IMR-90 (cell line): Measurements from ENCODE around the gene CPA3. TPM values are rescaled to one million over a fixed set of nuclear protein-coding genes. Genes with fewer than 3 reads are reported as not detected.

Source experiments
- ATAC-seq: fragments of 200-7000 bp; cut with Tn5 transposase; 2 replicates; pipeline ENCODE4 v1.9.1; 2020; ENCODE audit warnings: low read depth, mild to moderate bottlenecking, moderate library complexity
- BruUV-seq: library from RNA; stranded (reverse); fragments of 400-500 nt; replicated peaks from 2 replicates; lab custom pipeline; 2021; lab: Mats Ljungman, UMichigan
- CTCF ChIA-PET: fragments of 300-600 bp; formaldehyde crosslinking; extraction: SDS; loops from one replicate; lab custom pipeline; 2021; ENCODE audit warnings: antibody characterized with exemption; lab: Yijun Ruan, JAX
- POLR2A ChIA-PET: fragments of 300-600 bp; sonication (Branson Sonifier 250); formaldehyde crosslinking; loops from one replicate; lab custom pipeline; 2022; ENCODE audit warnings: antibody characterized with exemption; ENCODE audit not compliant: unreplicated experiment; lab: Charles Lee
- DNase-seq: peaks from one replicate; pipeline ENCODE4 v3.0.0; 2013
- H2AFZ ChIP-seq: replicated peaks from 2 replicates; pipeline ENCODE3; 2013; ENCODE audit warnings: low read length, mild to moderate bottlenecking; ENCODE audit not compliant: poor library complexity
- H2AK5ac ChIP-seq: 2 replicates; pipeline ENCODE4 v1.6.1; 2013; ENCODE audit warnings: low read depth, low read length, inconsistent platforms
- H2AK9ac ChIP-seq: replicated peaks from 2 replicates; pipeline ENCODE3; 2013; ENCODE audit warnings: mild to moderate bottlenecking, low read depth, low read length, moderate library complexity; ENCODE audit not compliant: poor library complexity
- H2BK120ac ChIP-seq: 2 replicates; pipeline ENCODE4 v1.6.1; 2013; ENCODE audit warnings: low read depth, low read length, inconsistent platforms
- H2BK15ac ChIP-seq: 3 replicates; pipeline ENCODE4 v1.6.1; 2013; ENCODE audit warnings: low read depth, low read length, inconsistent platforms
- H2BK20ac ChIP-seq: 2 replicates; pipeline ENCODE4 v1.6.1; 2013; ENCODE audit warnings: low read depth, mild to moderate bottlenecking, inconsistent platforms, low read length, moderate library complexity
- H2BK5ac ChIP-seq: 2 replicates; pipeline ENCODE4 v1.6.1; 2013; ENCODE audit warnings: mild to moderate bottlenecking, low read depth, low read length, inconsistent platforms; ENCODE audit not compliant: poor library complexity, severe bottlenecking
- H3K14ac ChIP-seq: replicated peaks from 2 replicates; pipeline ENCODE4 v1.6.1; 2013; ENCODE audit warnings: low read depth, low read length, inconsistent platforms
- H3K18ac ChIP-seq: 2 replicates; pipeline ENCODE4 v1.6.1; 2013; ENCODE audit warnings: low read depth, low read length, control low read depth
- H3K23ac ChIP-seq: 2 replicates; pipeline ENCODE4 v1.6.1; 2013; ENCODE audit warnings: low read depth, low read length, inconsistent platforms
- H3K27ac ChIP-seq: 2 replicates; pipeline ENCODE4 v1.5.1; 2013; ENCODE audit warnings: mild to moderate bottlenecking, control low read depth, low read length; ENCODE audit not compliant: insufficient read depth
- H3K27me3 ChIP-seq: 2 replicates; pipeline ENCODE4 v1.6.1; 2013; ENCODE audit warnings: low read length; ENCODE audit not compliant: control insufficient read depth, insufficient read depth
- H3K36me3 ChIP-seq: 2 replicates; pipeline ENCODE4 v1.6.1; 2013; ENCODE audit warnings: low read length, mixed read lengths; ENCODE audit not compliant: control insufficient read depth, insufficient read depth
- H3K4ac ChIP-seq: 2 replicates; pipeline ENCODE4 v1.6.1; 2013; ENCODE audit warnings: low read depth, low read length, inconsistent platforms
- H3K4me1 ChIP-seq: 2 replicates; pipeline ENCODE4 v1.6.1; 2013; ENCODE audit warnings: low read length, mixed read lengths; ENCODE audit not compliant: control insufficient read depth, insufficient read depth
- H3K4me2 ChIP-seq: 2 replicates; pipeline ENCODE4 v1.6.1; 2013; ENCODE audit warnings: low read depth, mild to moderate bottlenecking, control low read depth, low read length, moderate library complexity
- H3K4me3 ChIP-seq: 2 replicates; pipeline ENCODE4 v1.5.1; 2013; ENCODE audit warnings: low read depth, mild to moderate bottlenecking, control low read depth, low read length, moderate library complexity; ENCODE audit not compliant: insufficient read depth
- H3K56ac ChIP-seq: 2 replicates; pipeline ENCODE4 v1.6.1; 2013; ENCODE audit warnings: low read length, inconsistent platforms; ENCODE audit not compliant: insufficient read depth; ENCODE audit errors: extremely low read depth
- H3K79me1 ChIP-seq, 2 experiments: 2 replicates each; pipeline ENCODE4 v1.6.1; 2013; ENCODE audit warnings: low read length in 2 of 2, inconsistent platforms in 1 of 2, low read depth in 1 of 2
- H3K9ac ChIP-seq: 2 replicates; pipeline ENCODE4 v1.6.1; 2013; ENCODE audit warnings: low read depth, low read length, control low read depth
- H3K9me1 ChIP-seq: 2 replicates; pipeline ENCODE4 v1.6.1; 2013; ENCODE audit warnings: low read length, inconsistent platforms; ENCODE audit not compliant: insufficient read depth
- H3K9me3 ChIP-seq: 2 replicates; pipeline ENCODE4 v1.6.1; 2013; ENCODE audit warnings: low read length; ENCODE audit not compliant: control insufficient read depth, insufficient read depth
- H4K20me1 ChIP-seq: 2 replicates; pipeline ENCODE4 v1.6.1; 2013; ENCODE audit warnings: low read length, inconsistent platforms; ENCODE audit not compliant: insufficient read depth
- H4K5ac ChIP-seq: 2 replicates; pipeline ENCODE4 v1.6.1; 2013; ENCODE audit warnings: mild to moderate bottlenecking, low read depth, low read length, control low read depth
- H4K8ac ChIP-seq, 2 experiments: 2 replicates each; pipeline ENCODE4 v1.6.1; 2013; ENCODE audit warnings: low read depth in 2 of 2, low read length in 2 of 2, control low read depth in 1 of 2, inconsistent platforms in 1 of 2
- H4K91ac ChIP-seq: 2 replicates; pipeline ENCODE4 v1.6.1; 2013; ENCODE audit warnings: low read depth, low read length, inconsistent platforms; ENCODE audit not compliant: insufficient read depth
- BHLHE40 ChIP-seq: fragments of 150-350 bp; IDR thresholded peaks from 2 replicates; pipeline ENCODE4 v1.6.1; 2016; ENCODE audit warnings: mild to moderate bottlenecking, low read depth, low read length
- CEBPB ChIP-seq: IDR thresholded peaks from 2 replicates; pipeline ENCODE4 v1.6.1; 2012; ENCODE audit warnings: low read depth, low read length, improper control_type of control experiment
- CHD1 ChIP-seq: IDR thresholded peaks from 2 replicates; pipeline ENCODE4 v1.6.1; 2012; ENCODE audit warnings: low read depth, low read length, improper control_type of control experiment
- ELK1 ChIP-seq: fragments of 150-350 bp; IDR thresholded peaks from 2 replicates; pipeline ENCODE4 v1.6.1; 2016; ENCODE audit warnings: low read depth, mild to moderate bottlenecking, low read length, moderate library complexity, borderline replicate concordance
- FOS ChIP-seq: fragments of 150-350 bp; IDR thresholded peaks from 2 replicates; pipeline ENCODE4 v1.6.1; 2016; ENCODE audit warnings: low read depth, low read length
- MAFK ChIP-seq: IDR thresholded peaks from 2 replicates; pipeline ENCODE4 v1.6.1; 2012; ENCODE audit warnings: low read depth, low read length, improper control_type of control experiment
- MAZ ChIP-seq: IDR thresholded peaks from 2 replicates; pipeline ENCODE4 v1.6.1; 2012; ENCODE audit warnings: low read depth, mild to moderate bottlenecking, low read length, improper control_type of control experiment, moderate library complexity, borderline replicate concordance
- MXI1 ChIP-seq: IDR thresholded peaks from 2 replicates; pipeline ENCODE4 v1.6.1; 2012; ENCODE audit warnings: low read depth, mild to moderate bottlenecking, low read length, moderate library complexity, borderline replicate concordance
- NFE2L2 ChIP-seq: fragments of 150-350 bp; IDR thresholded peaks from 2 replicates; pipeline ENCODE4 v1.6.1; 2016; ENCODE audit warnings: low read depth, mild to moderate bottlenecking, low read length
- POLR2A ChIP-seq: IDR thresholded peaks from 2 replicates; pipeline ENCODE4 v1.6.1; 2012; ENCODE audit warnings: mild to moderate bottlenecking, low read depth, low read length
- RAD21 ChIP-seq: IDR thresholded peaks from 2 replicates; pipeline ENCODE4 v1.6.1; 2012; ENCODE audit warnings: low read length, improper control_type of control experiment
- RCOR1 ChIP-seq: IDR thresholded peaks from 2 replicates; pipeline ENCODE4 v1.6.1; 2012; ENCODE audit warnings: mild to moderate bottlenecking, low read length, improper control_type of control experiment; ENCODE audit not compliant: insufficient replicate concordance
- RFX5 ChIP-seq: IDR thresholded peaks from 2 replicates; pipeline ENCODE4 v1.8.0; 2012; ENCODE audit warnings: low read depth, mild to moderate bottlenecking, low read length, moderate library complexity
- SMC3 ChIP-seq: fragments of 150-350 bp; IDR thresholded peaks from 2 replicates; pipeline ENCODE4 v1.6.1; 2016; ENCODE audit warnings: low read depth, mild to moderate bottlenecking, antibody characterized with exemption, low read length, moderate library complexity
- WGBS, 2 experiments: methylation state at CpG; one replicate each; pipeline versions ENCODE4 v1.1.5 to v1.1.7; 2013; ENCODE audit warnings: missing lambda C conversion rate in 2 of 2; ENCODE audit not compliant: insufficient read length in 1 of 2; ENCODE audit errors: extremely low coverage in 2 of 2; 5-methylcytosine and 5-hydroxymethylcytosine counted together
- dilution Hi-C: fragments of 300-500 bp; cut with HindIII; formaldehyde crosslinking; loops from one replicate; pipeline ENCODE4 v1.14.3; 2018; ENCODE audit warnings: low sequenced_read_pairs; ENCODE audit not compliant: unreplicated experiment
- in situ Hi-C: fragments of 300-500 bp; cut with MboI; formaldehyde crosslinking; loops from 3 replicates; pipeline ENCODE4 v1.14.3; 2019; ENCODE audit warnings: low sequenced_read_pairs, inconsistent platforms, mixed read lengths
- intact Hi-C: fragments of 100-400 bp; cut with micrococcal nuclease; formaldehyde crosslinking; loops from 2 replicates; pipeline ENCODE4 v1.10.0; 2022
- polyA plus RNA-seq, 3 experiments: library from polyadenylated mRNA; depleted of rRNA; stranded (reverse); fragments of >200 nt; gene quantifications; 2 replicates each; pipeline ENCODE4 v1.2.3, GENCODE V29; 2012; ENCODE audit warnings: low replicate concordance in 1 of 3
- total RNA-seq: library from RNA; depleted of rRNA; stranded (reverse); fragments of >200 nt; gene quantifications from 2 replicates; pipeline ENCODE4 v1.2.3, GENCODE V29; 2012
- TF ChIP-seq, protein P1 (sequence below): conservative IDR thresholded peaks from 2 replicates; pipeline ENCODE4 v1.5.1; 2012; ENCODE audit warnings: mild to moderate bottlenecking, low read depth, low read length, improper control_type of control experiment
- TF ChIP-seq, protein P2 (sequence below): fragments of 150-350 bp; IDR thresholded peaks from 2 replicates; pipeline ENCODE4 v1.6.1; 2017; ENCODE audit warnings: mild to moderate bottlenecking, antibody characterized with exemption, low read length, low read depth

The CPA3 gene
- total and polyA plus RNA-seq, 2 of the 4 experiments (the other 2 are of a cell fraction), result 0.07 TPM; not detected in 1

DNA sequence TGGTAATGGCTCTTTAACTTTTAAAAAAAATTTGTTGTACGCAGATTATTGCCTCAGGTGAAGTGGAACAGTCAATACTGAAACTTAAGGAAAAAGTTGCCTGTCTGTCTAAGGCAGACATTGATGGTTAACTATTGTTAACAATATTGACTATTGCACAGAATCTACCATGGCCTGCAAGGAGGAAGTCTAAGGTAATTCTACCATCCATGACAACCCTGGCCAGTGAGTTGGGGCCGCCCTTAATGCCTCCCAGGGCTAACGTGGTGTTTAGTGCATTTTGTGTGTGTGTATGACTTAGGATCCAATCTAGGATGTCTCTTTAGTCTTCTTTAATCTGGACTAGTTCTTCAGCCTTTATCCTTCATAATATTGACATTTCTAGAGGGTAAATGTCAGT is 39.6 kb upstream of the CPA3 start:
- no peaks in the 10 kb centered on the region for H4K20me1 ChIP-seq
- H2BK15ac ChIP-seq, result no peak overlapping the region
- no peak overlapping the region for H2BK120ac ChIP-seq
- dilution Hi-C loops (no loop called here), intact Hi-C loops (no loop called here), in situ Hi-C loops (no loop called here)
- H3K4me3 ChIP-seq, result no peak overlapping the region
- WGBS, 2 experiments, result no CpG with 5 or more reads among the region's 3 CpGs
- no peak overlapping the region for H2BK5ac ChIP-seq
- ChIA-PET POLR2A (no interaction called here), CTCF (no interaction called here)
- H3K14ac ChIP-seq, result no peak overlapping the region
- H3K18ac ChIP-seq, result no peak overlapping the region
- no peak overlapping the region for H3K4me2 ChIP-seq
- TF ChIP-seq MAZ (no peak), RAD21 (no peak), SMC3 (no peak), CHD1 (no peak), ELK1 (no peak), RFX5 (no peak), MAFK (no peak), POLR2A (no peak), NFE2L2 (no peak), CEBPB (no peak), BHLHE40 (no peak), MXI1 (no peak), FOS (no peak), RCOR1 (no peak)
- TF ChIP-seq, protein P1, sequence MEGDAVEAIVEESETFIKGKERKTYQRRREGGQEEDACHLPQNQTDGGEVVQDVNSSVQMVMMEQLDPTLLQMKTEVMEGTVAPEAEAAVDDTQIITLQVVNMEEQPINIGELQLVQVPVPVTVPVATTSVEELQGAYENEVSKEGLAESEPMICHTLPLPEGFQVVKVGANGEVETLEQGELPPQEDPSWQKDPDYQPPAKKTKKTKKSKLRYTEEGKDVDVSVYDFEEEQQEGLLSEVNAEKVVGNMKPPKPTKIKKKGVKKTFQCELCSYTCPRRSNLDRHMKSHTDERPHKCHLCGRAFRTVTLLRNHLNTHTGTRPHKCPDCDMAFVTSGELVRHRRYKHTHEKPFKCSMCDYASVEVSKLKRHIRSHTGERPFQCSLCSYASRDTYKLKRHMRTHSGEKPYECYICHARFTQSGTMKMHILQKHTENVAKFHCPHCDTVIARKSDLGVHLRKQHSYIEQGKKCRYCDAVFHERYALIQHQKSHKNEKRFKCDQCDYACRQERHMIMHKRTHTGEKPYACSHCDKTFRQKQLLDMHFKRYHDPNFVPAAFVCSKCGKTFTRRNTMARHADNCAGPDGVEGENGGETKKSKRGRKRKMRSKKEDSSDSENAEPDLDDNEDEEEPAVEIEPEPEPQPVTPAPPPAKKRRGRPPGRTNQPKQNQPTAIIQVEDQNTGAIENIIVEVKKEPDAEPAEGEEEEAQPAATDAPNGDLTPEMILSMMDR, result no peak
- TF ChIP-seq, protein P2, sequence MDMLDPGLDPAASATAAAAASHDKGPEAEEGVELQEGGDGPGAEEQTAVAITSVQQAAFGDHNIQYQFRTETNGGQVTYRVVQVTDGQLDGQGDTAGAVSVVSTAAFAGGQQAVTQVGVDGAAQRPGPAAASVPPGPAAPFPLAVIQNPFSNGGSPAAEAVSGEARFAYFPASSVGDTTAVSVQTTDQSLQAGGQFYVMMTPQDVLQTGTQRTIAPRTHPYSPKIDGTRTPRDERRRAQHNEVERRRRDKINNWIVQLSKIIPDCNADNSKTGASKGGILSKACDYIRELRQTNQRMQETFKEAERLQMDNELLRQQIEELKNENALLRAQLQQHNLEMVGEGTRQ, result no peak
- no peak overlapping the region for H4K8ac ChIP-seq
- no peak overlapping the region for H2AK9ac ChIP-seq
- no peak overlapping the region for H2BK20ac ChIP-seq
- H2AFZ ChIP-seq, result no peak overlapping the region
- no peak overlapping the region for H3K27ac ChIP-seq
- H4K5ac ChIP-seq, result no peak overlapping the region
- H3K56ac ChIP-seq, result no peak overlapping the region
- no peak overlapping the region for H3K23ac ChIP-seq
- no peak overlapping the region for H4K91ac ChIP-seq
- no peaks in the 10 kb centered on the region for H3K9me3 ChIP-seq
- no peaks in the 10 kb centered on the region for H3K79me1 ChIP-seq
- H3K36me3 ChIP-seq, result no peaks in the 10 kb centered on the region
- no peak for ATAC-seq
- peaks cover 4% of the 10 kb centered on the region for H3K27me3 ChIP-seq
- BruUV-seq, result no TSS peak
- no peak overlapping the region for H2AK5ac ChIP-seq
- no peak overlapping the region for H3K9ac ChIP-seq
- H3K4ac ChIP-seq, result no peak overlapping the region
- H3K9me1 ChIP-seq, result no peaks in the 10 kb centered on the region
- no peaks in the 10 kb centered on the region for H3K4me1 ChIP-seq
- DNase-seq, result no peak
